Erythroblast (primary cell): ENCODE measurements around the gene AHNAK.

Source experiments
- DNase-seq, 2 experiments: peaks; one replicate each; lab custom pipeline; 2025; lab: John Stamatoyannopoulos, UW
- GATA1 ChIP-seq: IDR thresholded peaks from 2 replicates; pipeline ENCODE4 v1.6.1; 2011; ENCODE audit warnings: low read depth, mild to moderate bottlenecking, control low read depth, low read length, moderate library complexity
- POLR2A ChIP-seq: IDR thresholded peaks from 2 replicates; pipeline ENCODE4 v1.6.1; 2011; ENCODE audit warnings: mild to moderate bottlenecking, low read length

AHNAK gene

GRCh38 chr11:62491571-62492329 lies 54.9 kb downstream of the AHNAK start:
- peak; percentile 15 to 61 for DNase-seq
- TF ChIP-seq POLR2A (no peak), GATA1 (no peak)

- TF ChIP-seq GATA1: no peak
- TF ChIP-seq POLR2A: no peak
- no peak for DNase-seq
These were observed 57.4 kb downstream of the AHNAK start for GRCh38 chr11:62489204-62489603.

GRCh38 chr11:62487738-62488551 lies 58.7 kb downstream of the AHNAK start:
- TF ChIP-seq POLR2A: no peak
- TF ChIP-seq GATA1: no peak
- DNase-seq: no peak

- no peak for DNase-seq
- no peak for TF ChIP-seq GATA1
- TF ChIP-seq POLR2A: no peak
These were observed 59.5 kb downstream of the AHNAK start for GRCh38 chr11:62487136-62487535.

GRCh38 chr11:62484352-62484751 lies 62.3 kb downstream of the AHNAK start:
- DNase-seq: no peak
- no peak for TF ChIP-seq GATA1
- no peak for TF ChIP-seq POLR2A

- no peak for DNase-seq
- no peak for TF ChIP-seq GATA1
- no peak for TF ChIP-seq POLR2A
These were observed 63.9 kb downstream of the AHNAK start for GRCh38 chr11:62482753-62483152.

- no peak for DNase-seq
- TF ChIP-seq GATA1: no peak
- no peak for TF ChIP-seq POLR2A
These were observed 66.9 kb downstream of the AHNAK start for GRCh38 chr11:62479631-62480201.

GRCh38 chr11:62477927-62478326 lies 68.7 kb downstream of the AHNAK start:
- TF ChIP-seq GATA1: no peak
- no peak for TF ChIP-seq POLR2A
- DNase-seq: no peak

- TF ChIP-seq POLR2A (no peak), GATA1 (no peak)
- DNase-seq: peak; percentile 16 to 48
These were observed 74.3 kb downstream of the AHNAK start for GRCh38 chr11:62472063-62472884.

GRCh38 chr11:62471603-62472002 lies 75.0 kb downstream of the AHNAK start:
- DNase-seq: no peak
- TF ChIP-seq POLR2A (no peak), GATA1 (no peak)

- DNase-seq: no peak
- TF ChIP-seq GATA1 (no peak), POLR2A (no peak)
These were observed 78.0 kb downstream of the AHNAK start for GRCh38 chr11:62468577-62468976.

- TF ChIP-seq GATA1 (no peak), POLR2A (no peak)
These were observed 80.2 kb downstream of the AHNAK start for GRCh38 chr11:62466444-62466843.

GRCh38 chr11:62464655-62465054 lies 82.0 kb downstream of the AHNAK start:
- TF ChIP-seq POLR2A (no peak), GATA1 (no peak)
- no peak for DNase-seq

More at GRCh38 chr11:62466444-62466843, 80.2 kb downstream of the AHNAK start:
- DNase-seq: peak; percentile 24 to 37
